DND-41 (cell line): ENCODE results near the gene C11orf16.

ENCODE experiments used
- ATAC-seq: fragments of 200-7000 bp; cut with Tn5 transposase; 3 replicates; pipeline ENCODE4 v1.9.1; 2021; ENCODE audit warnings: low read depth; ENCODE audit not compliant: insufficient read depth
- DNase-seq: peaks from one replicate; pipeline ENCODE4 v3.0.0-alpha.2; 2020
- H2AFZ ChIP-seq: 2 replicates; pipeline ENCODE4 v1.6.0; 2012; ENCODE audit warnings: low read depth, low read length
- H3K27ac ChIP-seq: 2 replicates; pipeline ENCODE4 v1.5.1; 2012; ENCODE audit warnings: low read length, inconsistent platforms
- H3K27me3 ChIP-seq: fragments of 200-600 bp; sonication (generic); 2 replicates; pipeline ENCODE4 v1.6.0; 2012; ENCODE audit warnings: low read length, mild to moderate bottlenecking, inconsistent platforms; ENCODE audit not compliant: insufficient read depth, poor library complexity
- H3K36me3 ChIP-seq: 2 replicates; pipeline ENCODE4 v1.5.1; 2012; ENCODE audit warnings: low read length, inconsistent platforms; ENCODE audit not compliant: insufficient read depth
- H3K4me1 ChIP-seq: 2 replicates; pipeline ENCODE4 v1.5.1; 2012; ENCODE audit warnings: mild to moderate bottlenecking, low read length; ENCODE audit not compliant: insufficient read depth
- H3K4me2 ChIP-seq: 2 replicates; pipeline ENCODE4 v1.6.0; 2012; ENCODE audit warnings: mild to moderate bottlenecking, moderate library complexity, low read length, inconsistent platforms; ENCODE audit not compliant: insufficient read depth
- H3K4me3 ChIP-seq, 2 experiments: fragments of 200-600 bp in 1 of 2; shearing (Covaris generic) in 1 of 2; 2 replicates each; pipeline ENCODE4 v1.5.1; 2012 to 2016; ENCODE audit warnings: inconsistent platforms in 2 of 2, low read length in 2 of 2, mild to moderate bottlenecking in 2 of 2, low read depth in 1 of 2, moderate library complexity in 1 of 2
- H3K79me2 ChIP-seq: 2 replicates; pipeline ENCODE4 v1.6.0; 2012; ENCODE audit warnings: low read length, inconsistent platforms; ENCODE audit not compliant: insufficient read depth
- H3K9ac ChIP-seq: 2 replicates; pipeline ENCODE4 v1.6.0; 2012; ENCODE audit warnings: low read depth, mild to moderate bottlenecking, inconsistent platforms, low read length, moderate library complexity
- H3K9me3 ChIP-seq: 2 replicates; pipeline ENCODE4 v1.5.1; 2012; ENCODE audit warnings: low read length, moderate library complexity, mild to moderate bottlenecking, inconsistent platforms; ENCODE audit not compliant: insufficient read depth, severe bottlenecking
- H4K20me1 ChIP-seq: 2 replicates; pipeline ENCODE4 v1.6.0; 2012; ENCODE audit warnings: low read length; ENCODE audit not compliant: insufficient read depth
- CTCF ChIP-seq: IDR thresholded peaks from 2 replicates; pipeline ENCODE4 v1.5.1; 2012; ENCODE audit warnings: borderline replicate concordance, low read length, moderate library complexity, mild to moderate bottlenecking; ENCODE audit not compliant: poor library complexity, severe bottlenecking; ENCODE audit errors: extremely low read depth
- EZH2 ChIP-seq: IDR thresholded peaks from 3 replicates; pipeline ENCODE4 v1.6.1; 2012; ENCODE audit warnings: borderline replicate concordance, low read depth, mild to moderate bottlenecking, moderate library complexity, low read length, inconsistent platforms; ENCODE audit not compliant: severe bottlenecking

C11orf16 gene

DNA sequence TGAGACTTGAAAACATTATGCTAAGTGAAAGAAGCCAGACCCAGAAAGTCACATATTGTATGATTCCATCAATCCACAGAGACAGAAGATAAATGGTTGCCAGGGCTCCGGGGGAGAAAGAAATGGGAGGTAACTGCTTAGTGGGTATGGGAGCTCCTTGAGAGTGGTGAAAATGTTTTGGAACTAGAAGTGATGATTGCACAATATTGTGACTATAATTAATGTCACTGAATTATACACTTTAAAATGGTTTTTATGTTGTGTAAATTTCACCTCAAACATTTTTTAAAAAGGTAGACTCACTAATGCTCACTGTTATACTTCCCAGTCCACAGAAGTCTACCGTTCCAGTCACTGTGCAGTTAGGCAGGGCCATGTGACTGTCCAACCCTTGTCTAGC is 54.0 kb downstream of the C11orf16 start:
- ATAC-seq (no peak), DNase-seq (no peak)
- TF ChIP-seq EZH2 (no peak), CTCF (no peak)
- no peaks in the 10 kb centered on the region for H3K9me3 ChIP-seq
- no peaks in the 10 kb centered on the region for H4K20me1 ChIP-seq
- H2AFZ ChIP-seq: no peak overlapping the region
- no peak overlapping the region for H3K4me3 ChIP-seq
- no peak overlapping the region for H3K27ac ChIP-seq
- H3K79me2 ChIP-seq: no peaks in the 10 kb centered on the region
- H3K4me1 ChIP-seq: no peaks in the 10 kb centered on the region
- no peak overlapping the region for H3K9ac ChIP-seq
- H3K36me3 ChIP-seq: no peaks in the 10 kb centered on the region
- H3K4me2 ChIP-seq: no peak overlapping the region
- peaks cover 5% of the 10 kb centered on the region for H3K27me3 ChIP-seq

DNA sequence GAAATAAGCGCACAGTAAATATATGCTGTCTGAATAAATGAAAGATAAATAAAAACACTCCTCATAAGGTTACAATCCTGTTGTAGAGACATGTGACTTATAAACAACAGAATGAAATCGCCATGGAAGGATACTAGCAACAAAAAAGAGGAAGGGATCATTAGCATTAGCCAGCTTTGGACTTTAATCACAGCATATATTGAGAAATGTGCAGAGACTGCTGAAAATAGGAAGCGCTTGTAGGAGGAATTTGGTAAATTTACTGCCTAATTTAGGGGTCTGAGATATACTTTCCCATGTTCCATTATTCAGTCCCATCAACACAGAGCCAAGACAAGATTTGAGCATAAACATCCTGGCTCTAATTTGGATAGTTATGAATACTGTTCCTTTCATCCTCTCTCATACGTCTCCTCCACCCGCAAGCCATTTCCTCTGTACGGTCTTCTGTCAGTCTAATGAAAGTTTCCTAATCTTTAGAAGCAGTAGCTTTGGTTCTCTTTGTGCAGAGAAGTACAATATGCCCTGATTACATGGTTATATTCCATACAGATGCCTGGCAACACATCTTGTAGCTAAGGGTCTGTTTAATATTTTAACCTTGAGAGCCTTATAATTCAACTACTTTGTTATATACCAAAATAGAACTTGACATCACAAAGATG is 58.9 kb downstream of the C11orf16 start:
- no peak for TF ChIP-seq EZH2
- TF ChIP-seq CTCF: no peak
- DNase-seq (no peak), ATAC-seq (no peak)
- Histone ChIP-seq H3K79me2 (no peaks in the 10 kb centered on the region), H3K36me3 (no peaks in the 10 kb centered on the region), H3K27me3 (peaks cover 49% of the 10 kb centered on the region), H2AFZ (no peak overlapping the region), H3K9ac (no peak overlapping the region), H3K27ac (no peak overlapping the region), H3K4me1 (peaks cover 9% of the 10 kb centered on the region), H3K4me3 (no peak overlapping the region), H4K20me1 (no peaks in the 10 kb centered on the region; the same call in 1 of the 2 replicates), H3K9me3 (no peaks in the 10 kb centered on the region), H3K4me2 (no peak overlapping the region)

GRCh38 chr11:8871962-8872361 is 60.8 kb downstream of the C11orf16 start:
- DNase-seq (no peak), ATAC-seq (no peak)
- no peak overlapping the region for H3K9ac ChIP-seq
- TF ChIP-seq CTCF (no peak), EZH2 (no peak)
- no peak overlapping the region for H3K27ac ChIP-seq
- no peaks in the 10 kb centered on the region for H3K36me3 ChIP-seq
- H4K20me1 ChIP-seq: no peaks in the 10 kb centered on the region; the same call in 1 of the 2 replicates
- no peaks in the 10 kb centered on the region for H3K9me3 ChIP-seq
- no peaks in the 10 kb centered on the region for H3K79me2 ChIP-seq
- no peak overlapping the region for H3K4me3 ChIP-seq
- peaks cover 60% of the 10 kb centered on the region for H3K27me3 ChIP-seq
- no peak overlapping the region for H3K4me2 ChIP-seq
- peaks cover 9% of the 10 kb centered on the region for H3K4me1 ChIP-seq
- no peak overlapping the region for H2AFZ ChIP-seq
